LNCaP clone FGC (cell line): ENCODE data around the gene CSF2.

ENCODE experiments used
- DNase-seq: peaks from one replicate; pipeline ENCODE4 v3.0.0-alpha.2; 2011; ENCODE audit warnings: low read depth
- H3K4me3 ChIP-seq: 2 replicates; pipeline ENCODE4 v1.5.1; 2011; ENCODE audit warnings: mild to moderate bottlenecking, low read depth, low read length, control low read depth
- TF ChIP-seq, protein P1 (sequence below): IDR thresholded peaks from 2 replicates; pipeline ENCODE4 v1.5.1; 2012; ENCODE audit warnings: mild to moderate bottlenecking; ENCODE audit not compliant: control insufficient read depth, insufficient read depth; ENCODE audit errors: extremely low read depth

CSF2 gene

DNA sequence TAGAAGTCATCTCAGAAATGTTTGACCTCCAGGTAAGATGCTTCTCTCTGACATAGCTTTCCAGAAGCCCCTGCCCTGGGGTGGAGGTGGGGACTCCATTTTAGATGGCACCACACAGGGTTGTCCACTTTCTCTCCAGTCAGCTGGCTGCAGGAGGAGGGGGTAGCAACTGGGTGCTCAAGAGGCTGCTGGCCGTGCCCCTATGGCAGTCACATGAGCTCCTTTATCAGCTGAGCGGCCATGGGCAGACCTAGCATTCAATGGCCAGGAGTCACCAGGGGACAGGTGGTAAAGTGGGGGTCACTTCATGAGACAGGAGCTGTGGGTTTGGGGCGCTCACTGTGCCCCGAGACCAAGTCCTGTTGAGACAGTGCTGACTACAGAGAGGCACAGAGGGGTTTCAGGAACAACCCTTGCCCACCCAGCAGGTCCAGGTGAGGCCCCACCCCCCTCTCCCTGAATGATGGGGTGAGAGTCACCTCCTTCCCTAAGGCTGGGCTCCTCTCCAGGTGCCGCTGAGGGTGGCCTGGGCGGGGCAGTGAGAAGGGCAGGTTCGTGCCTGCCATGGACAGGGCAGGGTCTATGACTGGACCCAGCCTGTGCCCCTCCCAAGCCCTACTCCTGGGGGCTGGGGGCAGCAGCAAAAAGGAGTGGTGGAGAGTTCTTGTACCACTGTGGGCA, 642 bp downstream of the CSF2 start:
- H3K4me3 ChIP-seq, result no peak overlapping the region
- TF ChIP-seq, protein P1, sequence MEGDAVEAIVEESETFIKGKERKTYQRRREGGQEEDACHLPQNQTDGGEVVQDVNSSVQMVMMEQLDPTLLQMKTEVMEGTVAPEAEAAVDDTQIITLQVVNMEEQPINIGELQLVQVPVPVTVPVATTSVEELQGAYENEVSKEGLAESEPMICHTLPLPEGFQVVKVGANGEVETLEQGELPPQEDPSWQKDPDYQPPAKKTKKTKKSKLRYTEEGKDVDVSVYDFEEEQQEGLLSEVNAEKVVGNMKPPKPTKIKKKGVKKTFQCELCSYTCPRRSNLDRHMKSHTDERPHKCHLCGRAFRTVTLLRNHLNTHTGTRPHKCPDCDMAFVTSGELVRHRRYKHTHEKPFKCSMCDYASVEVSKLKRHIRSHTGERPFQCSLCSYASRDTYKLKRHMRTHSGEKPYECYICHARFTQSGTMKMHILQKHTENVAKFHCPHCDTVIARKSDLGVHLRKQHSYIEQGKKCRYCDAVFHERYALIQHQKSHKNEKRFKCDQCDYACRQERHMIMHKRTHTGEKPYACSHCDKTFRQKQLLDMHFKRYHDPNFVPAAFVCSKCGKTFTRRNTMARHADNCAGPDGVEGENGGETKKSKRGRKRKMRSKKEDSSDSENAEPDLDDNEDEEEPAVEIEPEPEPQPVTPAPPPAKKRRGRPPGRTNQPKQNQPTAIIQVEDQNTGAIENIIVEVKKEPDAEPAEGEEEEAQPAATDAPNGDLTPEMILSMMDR, result no peak
- DNase-seq, result no peak

GRCh38 chr5:132074772-132075718, 1.5 kb downstream of the CSF2 start:
- no peak overlapping the region for H3K4me3 ChIP-seq
- TF ChIP-seq, protein P1, result no peak
- DNase-seq, result no peak

GRCh38 chr5:132075719-132076077, 2.1 kb downstream of the CSF2 start:
- no peak for DNase-seq
- TF ChIP-seq, protein P1, result no peak
- H3K4me3 ChIP-seq, result no peak overlapping the region

DNA sequence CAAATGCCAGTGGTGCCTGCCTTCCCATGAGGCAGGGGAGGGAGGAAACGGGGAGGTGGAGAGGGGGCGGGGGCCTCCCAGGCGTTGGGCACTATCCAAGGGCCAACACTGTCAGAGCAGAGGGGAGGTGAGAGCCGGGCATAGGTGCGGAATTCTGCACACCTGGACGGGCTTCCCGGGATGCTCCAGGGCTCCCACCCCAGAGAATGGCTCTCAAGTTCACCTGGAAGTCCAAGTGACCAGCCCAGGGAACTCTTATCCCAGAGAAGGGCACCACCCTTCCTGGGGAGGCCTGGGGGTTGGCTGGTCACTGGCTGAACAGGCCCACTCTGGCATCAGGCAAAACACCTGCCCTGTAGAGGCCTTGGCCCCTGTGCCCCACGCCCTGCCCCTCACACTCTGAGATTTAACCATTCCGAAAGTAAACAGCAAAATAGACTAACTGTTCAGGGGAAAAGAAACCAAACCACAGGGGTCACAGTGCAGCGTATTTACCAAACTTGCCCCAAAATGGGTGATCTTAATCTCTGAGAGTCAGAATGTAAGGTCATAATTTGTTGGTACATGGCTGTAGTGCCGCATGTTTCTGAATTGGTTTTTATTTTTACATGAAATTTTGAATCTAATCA, 2.7 kb downstream of the CSF2 start:
- TF ChIP-seq, protein P1, result no peak
- no peak overlapping the region for H3K4me3 ChIP-seq
- DNase-seq, result no peak

DNA sequence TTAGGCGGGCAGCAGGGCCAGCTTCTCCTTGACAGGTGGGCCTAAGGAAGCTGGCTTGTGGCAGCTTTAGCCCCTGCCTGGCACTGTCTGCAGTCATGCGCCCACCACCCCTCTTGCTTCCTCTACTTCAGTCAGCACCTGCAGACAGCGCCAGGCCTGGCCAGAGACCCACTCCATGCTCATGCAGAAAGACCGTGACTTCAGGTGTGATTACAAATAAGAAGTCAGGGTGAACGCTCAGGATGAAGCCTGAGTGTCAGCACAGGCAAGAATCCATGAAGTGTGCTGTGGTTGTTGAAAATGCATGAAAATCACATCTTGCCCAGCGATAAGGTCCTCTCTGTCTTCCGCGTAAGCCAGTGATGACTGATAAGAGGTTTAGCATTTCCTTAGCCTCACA, 3.4 kb downstream of the CSF2 start:
- TF ChIP-seq, protein P1, result no peak
- H3K4me3 ChIP-seq, result no peak overlapping the region

DNA sequence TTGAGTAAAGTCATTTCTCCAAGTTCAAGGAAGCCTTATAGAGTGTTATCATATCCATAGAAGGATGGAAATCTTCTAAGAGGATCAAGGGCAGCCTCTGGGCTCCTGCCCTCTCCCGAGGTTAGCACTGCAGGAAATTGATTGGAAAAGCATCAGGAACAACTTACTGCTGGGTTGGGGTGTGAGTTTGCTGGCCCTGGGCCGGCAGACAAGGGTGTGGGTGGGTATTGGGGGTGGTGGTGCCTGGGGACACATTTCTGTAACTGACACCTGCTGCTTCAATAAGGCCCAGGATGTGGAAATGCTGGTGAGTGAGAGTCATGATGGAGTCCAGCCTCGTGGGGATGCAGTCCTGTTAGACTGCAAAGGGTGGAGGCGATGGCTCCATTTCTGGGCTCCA, 5.5 kb downstream of the CSF2 start:
- TF ChIP-seq, protein P1, result no peak
- DNase-seq, result no peak
- no peak overlapping the region for H3K4me3 ChIP-seq

More for the DNA sequence above, 3.4 kb downstream of the CSF2 start:
- no peak for DNase-seq
